SK-N-SH treated with all-trans-retinoic acid at 6 μM for 48 hours (cell line): ENCODE results near the gene NME4.
"Not testable (repeated sequence)": the region's sequence is repeated elsewhere in the genome, so short reads cannot be mapped to it uniquely, and the experiment has no call there.

Source experiments
- ATAC-seq: fragments of 200-7000 bp; cut with Tn5 transposase; 3 replicates; pipeline ENCODE4 v1.9.1; 2020; ENCODE audit warnings: mild to moderate bottlenecking, moderate library complexity
- ARNTL ChIP-seq: fragments of 450-650 bp; formaldehyde crosslinking; IDR thresholded peaks from 2 replicates; pipeline ENCODE4 v1.5.0; 2020; ENCODE audit warnings: low read depth, mild to moderate bottlenecking, moderate library complexity, borderline replicate concordance
- BACH2 ChIP-seq: fragments of 250-450 bp; sonication (Bioruptor Pico); IDR thresholded peaks from 2 replicates; pipeline ENCODE4 v1.9.0; 2021; ENCODE audit warnings: mild to moderate bottlenecking, borderline replicate concordance
- CREB5 ChIP-seq: fragments of 250-450 bp; sonication (Bioruptor Pico); IDR thresholded peaks from 2 replicates; pipeline ENCODE4 v1.5.1; 2020; ENCODE audit warnings: low read depth, mild to moderate bottlenecking, moderate library complexity
- CSDC2 ChIP-seq: fragments of 250-450 bp; sonication (Bioruptor Pico); IDR thresholded peaks from 2 replicates; pipeline ENCODE4 v1.5.0; 2020; ENCODE audit warnings: mild to moderate bottlenecking, moderate library complexity
- ESRRG ChIP-seq: fragments of 250-450 bp; sonication (Bioruptor Pico); IDR thresholded peaks from 2 replicates; pipeline ENCODE4 v1.6.1; 2021; ENCODE audit warnings: mild to moderate bottlenecking
- GLIS3 ChIP-seq: fragments of 250-450 bp; sonication (Bioruptor Pico); IDR thresholded peaks from 2 replicates; pipeline ENCODE4 v1.5.0; 2020; ENCODE audit warnings: mild to moderate bottlenecking, moderate library complexity
- OSR1 ChIP-seq: fragments of 250-450 bp; sonication (Bioruptor Pico); IDR thresholded peaks from 2 replicates; pipeline ENCODE4 v1.8.0; 2022; ENCODE audit warnings: moderate library complexity, mild to moderate bottlenecking, inconsistent platforms
- PATZ1 ChIP-seq: fragments of 250-450 bp; sonication (Bioruptor Pico); IDR thresholded peaks from 2 replicates; pipeline ENCODE4 v1.8.0; 2020; ENCODE audit warnings: mild to moderate bottlenecking, moderate library complexity, borderline replicate concordance
- POU6F1 ChIP-seq: fragments of 250-450 bp; sonication (Bioruptor Pico); IDR thresholded peaks from 2 replicates; pipeline ENCODE4 v1.8.0; 2021; ENCODE audit warnings: low read depth, mild to moderate bottlenecking, moderate library complexity, borderline replicate concordance
- PPARA ChIP-seq: fragments of 250-450 bp; sonication (Bioruptor Pico); IDR thresholded peaks from 2 replicates; pipeline ENCODE4 v1.5.0; 2020; ENCODE audit warnings: mild to moderate bottlenecking, borderline replicate concordance
- SNAI2 ChIP-seq: fragments of 250-450 bp; sonication (Bioruptor Pico); IDR thresholded peaks from 2 replicates; pipeline ENCODE4 v1.5.0; 2020; ENCODE audit warnings: mild to moderate bottlenecking, moderate library complexity
- TCF4 ChIP-seq: fragments of 250-450 bp; sonication (Bioruptor Pico); IDR thresholded peaks from 2 replicates; pipeline ENCODE4 v1.8.0; 2021; ENCODE audit warnings: mild to moderate bottlenecking, moderate library complexity, borderline replicate concordance
- TSHZ2 ChIP-seq: fragments of 250-450 bp; sonication (Bioruptor Pico); IDR thresholded peaks from 2 replicates; pipeline ENCODE4 v1.5.0; 2020; ENCODE audit warnings: mild to moderate bottlenecking, moderate library complexity
- ZC3H10 ChIP-seq: fragments of 250-450 bp; sonication (Bioruptor Pico); IDR thresholded peaks from 2 replicates; pipeline ENCODE4 v1.5.1; 2021; ENCODE audit warnings: mild to moderate bottlenecking, moderate library complexity
- ZFP3 ChIP-seq: fragments of 250-450 bp; sonication (Bioruptor Pico); IDR thresholded peaks from 2 replicates; pipeline ENCODE4 v1.5.0; 2020; ENCODE audit warnings: mild to moderate bottlenecking, moderate library complexity
- ZFP30 ChIP-seq: fragments of 450-650 bp; formaldehyde crosslinking; IDR thresholded peaks from 2 replicates; pipeline ENCODE4 v1.5.0; 2022; ENCODE audit warnings: mild to moderate bottlenecking, moderate library complexity
- ZNF565 ChIP-seq: fragments of 450-650 bp; formaldehyde crosslinking; conservative IDR thresholded peaks from 2 replicates; pipeline ENCODE4 v1.5.0; 2020; ENCODE audit warnings: low read depth, mild to moderate bottlenecking, moderate library complexity
- ZNF8 ChIP-seq: fragments of 450-650 bp; formaldehyde crosslinking; IDR thresholded peaks from 2 replicates; pipeline ENCODE4 v1.5.0; 2020; ENCODE audit warnings: mild to moderate bottlenecking, moderate library complexity

NME4 gene

GRCh38 chr16:411576-412265, 14.7 kb downstream of the NME4 start (continued):
- TF ChIP-seq POU6F1 = no peak

- peak; percentile 27; the same call in 2 of the 3 replicates for ATAC-seq
- no peak for TF ChIP-seq GLIS3
- TF ChIP-seq ESRRG (CRISPR knock-in tag) = no peak
- TF ChIP-seq ZNF565 (CRISPR knock-in tag) = no peak
- TF ChIP-seq PPARA = no peak
- no peak for TF ChIP-seq BACH2
- TF ChIP-seq ZFP3 (CRISPR knock-in tag) = no peak
- TF ChIP-seq OSR1 (CRISPR knock-in tag) = no peak
- TF ChIP-seq ZNF8 (CRISPR knock-in tag) = no peak
- TF ChIP-seq CREB5 (CRISPR knock-in tag) = no peak
- no peak for TF ChIP-seq CSDC2 (CRISPR knock-in tag)
- no peak for TF ChIP-seq ARNTL (CRISPR knock-in tag)
- TF ChIP-seq ZFP30 (CRISPR knock-in tag) = no peak
- TF ChIP-seq TSHZ2 (CRISPR knock-in tag) = no peak
- no peak for TF ChIP-seq PATZ1 (CRISPR knock-in tag)
- no peak for TF ChIP-seq ZC3H10 (CRISPR knock-in tag)
These were observed 17.6 kb downstream of the NME4 start for GRCh38 chr16:414395-415169.

- not testable (repeated sequence) for ATAC-seq
These were observed 18.1 kb downstream of the NME4 start for GRCh38 chr16:415170-415498.

- not testable (repeated sequence) for ATAC-seq
These were observed 25.2 kb downstream of the NME4 start for GRCh38 chr16:422179-422578.

GRCh38 chr16:424033-424622, 27.1 kb downstream of the NME4 start:
- TF ChIP-seq ESRRG (CRISPR knock-in tag) (no peak), TSHZ2 (CRISPR knock-in tag) (no peak), TCF4 (CRISPR knock-in tag) (no peak), POU6F1 (no peak), GLIS3 (no peak), OSR1 (CRISPR knock-in tag) (no peak), SNAI2 (CRISPR knock-in tag) (no peak)
- peak; percentile 81 for ATAC-seq
